B cell (primary cell): Measurements from ENCODE around the gene TMEM116. TPM values are rescaled to one million over a fixed set of nuclear protein-coding genes. Genes with fewer than 3 reads are reported as not detected.

Experiments used
- ATAC-seq: fragments of 200-7000 bp; cut with Tn5 transposase; one replicate; pipeline ENCODE4 v1.10.0; 2021; ENCODE audit warnings: low read depth, mild to moderate bottlenecking, moderate number of reproducible peaks, moderate library complexity
- CTCF ChIA-PET: fragments of 350-600 bp; sonication (Branson Sonifier 250); formaldehyde crosslinking; loops from one replicate; lab custom pipeline; 2021; ENCODE audit warnings: antibody characterized with exemption, inconsistent platforms; lab: Charles Lee
- POLR2A ChIA-PET: fragments of 350-600 bp; sonication (Branson Sonifier 250); formaldehyde crosslinking; loops from one replicate; lab custom pipeline; 2021; ENCODE audit warnings: antibody characterized with exemption; lab: Charles Lee
- DNase-seq: peaks from one replicate; pipeline ENCODE4 v3.0.0; 2013
- H2AFZ ChIP-seq: 2 replicates; pipeline ENCODE4 v1.6.1; 2012; ENCODE audit warnings: mild to moderate bottlenecking, low read depth, low read length; ENCODE audit not compliant: insufficient read depth, poor library complexity, severe bottlenecking
- H3K27ac ChIP-seq, 2 donors: 1 replicate in 1 of 2; 2 replicates in 1 of 2; pipeline ENCODE4 v1.5.1; 2012 to 2013; ENCODE audit warnings: low read length in 2 of 2, mild to moderate bottlenecking in 2 of 2, moderate library complexity in 1 of 2
- H3K27me3 ChIP-seq, 4 experiments: fragments of 200-600 bp in 1 of 4; sonication (generic) in 1 of 4; replicated peaks in 1 of 4; 1 replicate in 2 of 4; 2 replicates in 2 of 4; pipeline versions ENCODE4 v1.6.1 to v1.7.0; 2013 to 2016; ENCODE audit warnings: low read length in 3 of 4, mild to moderate bottlenecking in 2 of 4, mixed read lengths in 1 of 4, moderate library complexity in 1 of 4; ENCODE audit not compliant: insufficient read depth in 4 of 4, control insufficient read depth in 3 of 4; ENCODE audit errors: control extremely low read depth in 1 of 4
- H3K36me3 ChIP-seq, 2 experiments: replicated peaks in 1 of 2; 1 replicate in 1 of 2; 2 replicates in 1 of 2; pipeline versions ENCODE4 v1.6.1 to v1.7.1; 2013; ENCODE audit warnings: low read length in 1 of 2; ENCODE audit not compliant: insufficient read depth in 2 of 2, control insufficient read depth in 1 of 2; ENCODE audit errors: control extremely low read depth in 1 of 2, extremely low read depth in 1 of 2
- H3K4me1 ChIP-seq, 2 donors: fragments of 200-600 bp in 1 of 2; sonication (generic) in 1 of 2; 1 replicate in 1 of 2; 2 replicates in 1 of 2; pipeline versions ENCODE4 v1.5.1 to v1.6.1; 2013 to 2017; ENCODE audit warnings: low read length in 2 of 2; ENCODE audit not compliant: control insufficient read depth in 2 of 2, insufficient read depth in 2 of 2
- H3K4me2 ChIP-seq: replicated peaks from 2 replicates; pipeline ENCODE3; 2012; ENCODE audit warnings: mild to moderate bottlenecking, low read depth, low read length; ENCODE audit not compliant: poor library complexity, severe bottlenecking
- H3K4me3 ChIP-seq, 5 experiments: fragments of 200-600 bp in 1 of 5; sonication (generic) in 1 of 5; 1 replicate in 3 of 5; 2 replicates in 2 of 5; pipeline versions ENCODE4 v1.5.1 to v1.7.0; 2011 to 2016; ENCODE audit warnings: low read length in 4 of 5, mild to moderate bottlenecking in 4 of 5, low read depth in 2 of 5, control low read depth in 1 of 5, moderate library complexity in 1 of 5; ENCODE audit not compliant: insufficient read depth in 1 of 5; ENCODE audit errors: control extremely low read depth in 1 of 5, extremely low read depth in 1 of 5
- H3K79me2 ChIP-seq: fragments of 200-600 bp; sonication (generic); one replicate; pipeline ENCODE4 v1.6.0; 2016; ENCODE audit warnings: low read length; ENCODE audit not compliant: control insufficient read depth, insufficient read depth
- H3K9ac ChIP-seq: fragments of 200-600 bp; sonication (generic); 2 replicates; pipeline ENCODE4 v1.6.1; 2017; ENCODE audit warnings: mild to moderate bottlenecking, low read length, moderate library complexity
- H3K9me3 ChIP-seq, 3 donors: one replicate each; pipeline versions ENCODE4 v1.6.1 to v1.7.1; 2013; ENCODE audit warnings: low read length in 2 of 3; ENCODE audit not compliant: control insufficient read depth in 2 of 3, insufficient read depth in 1 of 3; ENCODE audit errors: control extremely low read depth in 1 of 3
- H4K20me1 ChIP-seq: 2 replicates; pipeline ENCODE4 v1.6.0; 2012; ENCODE audit warnings: mild to moderate bottlenecking, low read length; ENCODE audit not compliant: insufficient read depth, control insufficient read depth, poor library complexity, severe bottlenecking
- H3K27ac Mint-ChIP-seq: one replicate; pipeline ENCODE4 v1.8.0; 2021; ENCODE audit warnings: mixed read lengths
- H3K27me3 Mint-ChIP-seq: one replicate; pipeline ENCODE4 v1.8.0; 2021; ENCODE audit warnings: mixed read lengths
- H3K4me1 Mint-ChIP-seq: one replicate; pipeline ENCODE4 v1.8.0; 2021; ENCODE audit warnings: mixed read lengths
- H3K4me3 Mint-ChIP-seq: one replicate; pipeline ENCODE4 v1.8.0; 2021; ENCODE audit warnings: mixed read lengths
- H3K9me3 Mint-ChIP-seq: one replicate; pipeline ENCODE4 v1.8.0; 2022; ENCODE audit warnings: mixed read lengths; ENCODE audit not compliant: insufficient read depth
- EZH2 ChIP-seq: IDR thresholded peaks from 2 replicates; pipeline ENCODE4 v1.6.1; 2012; ENCODE audit warnings: borderline replicate concordance, low read depth, mild to moderate bottlenecking, moderate library complexity, low read length; ENCODE audit not compliant: insufficient read depth, poor library complexity, severe bottlenecking
- WGBS: methylation state at CpG from one replicate; pipeline ENCODE4 v1.1.5; 2013; ENCODE audit warnings: missing lambda C conversion rate; ENCODE audit not compliant: insufficient coverage; 5-methylcytosine and 5-hydroxymethylcytosine counted together
- intact Hi-C: fragments of 100-400 bp; cut with micrococcal nuclease; formaldehyde crosslinking; loops from one replicate; pipeline ENCODE4 v1.10.0; 2022
- polyA plus RNA-seq: library from polyadenylated mRNA; depleted of rRNA; stranded (reverse); fragments of >200 nt; gene quantifications from 2 replicates; pipeline ENCODE4 v1.2.3, GENCODE V29; 2012
- total RNA-seq, 2 donors: library from RNA; stranded (reverse); fragments of 120-200 nt in 1 of 2; gene quantifications; 1 replicate in 1 of 2; 2 replicates in 1 of 2; pipeline versions ENCODE4 v1.2.3 to v1.2.4, GENCODE V29; 2013 to 2022
- TF ChIP-seq, protein P1 (sequence below): fragments of 200-600 bp; IDR thresholded peaks from one replicate; pipeline ENCODE4 v1.8.0; 2022; ENCODE audit warnings: antibody characterized with exemption, mild to moderate bottlenecking

Gene TMEM116
- total and polyA plus RNA-seq, 2 donors (not counting 1 experiment from before 2014, with no cell fraction given): 7.9 to 11.7 TPM

DNA sequence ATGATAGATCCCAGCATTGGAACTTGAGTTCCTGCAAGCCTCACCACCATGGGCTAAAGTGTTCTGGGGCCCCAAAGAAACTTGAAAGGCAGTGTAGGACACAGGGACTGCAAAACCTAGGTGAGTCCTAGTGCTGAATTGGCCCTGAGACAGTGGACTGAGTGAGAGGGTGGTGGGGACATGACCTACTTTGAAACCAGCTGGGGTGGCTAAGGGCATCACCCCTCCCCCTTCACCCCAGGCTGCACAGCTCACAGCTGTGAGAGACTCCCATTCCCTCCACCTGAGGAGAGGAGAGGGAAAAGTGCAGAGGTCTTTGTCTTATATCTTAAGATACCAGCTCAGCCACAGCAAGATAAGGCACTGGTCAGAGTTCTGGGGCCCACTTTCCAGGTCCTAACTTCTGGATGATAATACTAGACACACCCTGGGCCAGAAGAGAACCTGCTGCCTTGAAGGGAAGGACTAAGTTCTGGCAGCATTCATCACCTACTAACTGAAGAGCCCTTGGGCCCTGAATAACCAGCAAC lies 108.5 kb downstream of the TMEM116 start:
- Histone ChIP-seq H2AFZ (no peak overlapping the region), H3K4me1 (no peaks in the 10 kb centered on the region), H3K4me3 (no peak overlapping the region), H3K4me2 (no peak overlapping the region), H3K79me2 (no peaks in the 10 kb centered on the region), H3K27me3 (no peaks in the 10 kb centered on the region), H3K27ac (no peak overlapping the region), H3K9ac (no peak overlapping the region), H3K9me3 (peaks cover 2 to 5% (median 4%) of the 10 kb centered on the region in 3 donors), H3K36me3 (peaks cover 0 to 3% of the 10 kb centered on the region in 2 experiments), H4K20me1 (no peaks in the 10 kb centered on the region)
- ATAC-seq (no peak), DNase-seq (no peak)
- ChIA-PET POLR2A (no interaction called here), CTCF (interaction anchor here (0.7 kb wide), 1 partner anchor 384 kb away, joined by 3 read pairs; no protein-coding TSS in a partner anchor)
- intact Hi-C loops: no loop called here
- Mint-ChIP-seq H3K27ac (no peak overlapping the region), H3K27me3 (no peaks in the 10 kb centered on the region), H3K9me3 (peaks cover 11% of the 10 kb centered on the region), H3K4me3 (no peak overlapping the region), H3K4me1 (no peaks in the 10 kb centered on the region)
- TF ChIP-seq EZH2: no peak
- TF ChIP-seq, protein P1, sequence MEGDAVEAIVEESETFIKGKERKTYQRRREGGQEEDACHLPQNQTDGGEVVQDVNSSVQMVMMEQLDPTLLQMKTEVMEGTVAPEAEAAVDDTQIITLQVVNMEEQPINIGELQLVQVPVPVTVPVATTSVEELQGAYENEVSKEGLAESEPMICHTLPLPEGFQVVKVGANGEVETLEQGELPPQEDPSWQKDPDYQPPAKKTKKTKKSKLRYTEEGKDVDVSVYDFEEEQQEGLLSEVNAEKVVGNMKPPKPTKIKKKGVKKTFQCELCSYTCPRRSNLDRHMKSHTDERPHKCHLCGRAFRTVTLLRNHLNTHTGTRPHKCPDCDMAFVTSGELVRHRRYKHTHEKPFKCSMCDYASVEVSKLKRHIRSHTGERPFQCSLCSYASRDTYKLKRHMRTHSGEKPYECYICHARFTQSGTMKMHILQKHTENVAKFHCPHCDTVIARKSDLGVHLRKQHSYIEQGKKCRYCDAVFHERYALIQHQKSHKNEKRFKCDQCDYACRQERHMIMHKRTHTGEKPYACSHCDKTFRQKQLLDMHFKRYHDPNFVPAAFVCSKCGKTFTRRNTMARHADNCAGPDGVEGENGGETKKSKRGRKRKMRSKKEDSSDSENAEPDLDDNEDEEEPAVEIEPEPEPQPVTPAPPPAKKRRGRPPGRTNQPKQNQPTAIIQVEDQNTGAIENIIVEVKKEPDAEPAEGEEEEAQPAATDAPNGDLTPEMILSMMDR: no peak

DNA sequence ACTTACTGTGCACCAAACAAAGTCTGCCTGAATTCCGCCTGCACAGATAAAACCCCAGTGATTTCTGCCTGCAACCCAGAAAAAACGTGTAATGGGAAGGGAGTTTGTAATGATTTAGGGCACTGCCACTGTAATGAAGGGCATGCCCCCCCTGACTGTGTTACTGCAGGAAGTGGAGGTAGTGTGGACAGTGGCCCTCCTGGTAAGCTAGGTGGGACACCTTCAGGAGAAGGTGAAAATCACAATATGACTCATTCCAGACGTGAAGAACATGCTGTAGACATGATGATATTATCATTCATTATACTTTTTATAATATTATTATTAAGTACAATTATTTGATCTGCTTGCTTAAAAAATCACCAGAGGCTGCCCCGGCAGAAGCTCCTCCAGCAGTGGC lies 111.8 kb downstream of the TMEM116 start:
- ChIA-PET POLR2A (no interaction called here), CTCF (no interaction called here)
- peaks cover 5 to 15% of the 10 kb centered on the region in 2 experiments for H3K36me3 ChIP-seq
- H3K27me3 Mint-ChIP-seq: no peaks in the 10 kb centered on the region
- no peaks in the 10 kb centered on the region for H3K4me1 Mint-ChIP-seq
- H3K4me1 ChIP-seq: no peaks in the 10 kb centered on the region
- no peak overlapping the region for H3K4me2 ChIP-seq
- intact Hi-C loops: no loop called here
- ATAC-seq (no peak), DNase-seq (no peak)
- TF ChIP-seq, protein P1: no peak
- no peak for TF ChIP-seq EZH2
- no peak overlapping the region for H2AFZ ChIP-seq
- H3K79me2 ChIP-seq: no peaks in the 10 kb centered on the region
- no peak overlapping the region for H3K27ac ChIP-seq
- H3K4me3 ChIP-seq: no peak overlapping the region
- no peak overlapping the region for H3K9ac ChIP-seq
- no peak overlapping the region for H3K4me3 Mint-ChIP-seq
- H3K9me3 Mint-ChIP-seq: peaks cover 5% of the 10 kb centered on the region
- no peak overlapping the region for H3K27ac Mint-ChIP-seq
- H3K27me3 ChIP-seq: no peaks in the 10 kb centered on the region
- H3K9me3 ChIP-seq: peaks cover 0 to under 1% (median 0%) of the 10 kb centered on the region in 3 donors
- H4K20me1 ChIP-seq: no peaks in the 10 kb centered on the region
- 96% methylated on average over 3 of the region's 4 CpGs for WGBS
